ENCODE data around the gene PALD1.
"Not testable (repeated sequence)": the region's sequence is repeated elsewhere in the genome, so short reads cannot be mapped to it uniquely, and the experiment has no call there.

- TF ChIP-seq BHLHE40 (IDR thresholded peaks at IDR 0.05; ENCODE audit: low read length); HBP1 (CRISPR knock-in tag; IDR thresholded peaks at IDR 0.05; ENCODE audit: low read depth); MYC (CRISPR knock-in tag; IDR thresholded peaks at IDR 0.05; ENCODE audit: borderline replicate concordance); RERE (CRISPR knock-in tag; IDR thresholded peaks at IDR 0.05; ENCODE audit: low read depth); PATZ1 (CRISPR knock-in tag; IDR thresholded peaks at IDR 0.05): not testable (repeated sequence)
Measured at GRCh38 chr10:70581176-70581575, 102.6 kb downstream of the PALD1 start.

All from HepG2 (cell line).